ENCODE measurements around the gene FGD4.
A peak's percentile ranks its signal among the peaks of the same experiment; 100 is the strongest.
"Not testable (repeated sequence)": the region's sequence is repeated elsewhere in the genome, so short reads cannot be mapped to it uniquely, and the experiment has no call there.

Gene FGD4

GRCh38 chr12:32561931-32562341 is 162.6 kb downstream of the FGD4 start:
- DNase-seq (ENCODE audit: low read depth, low spot score): no peak

- not testable (repeated sequence) for DNase-seq (ENCODE audit: low read depth, low spot score)
Measured at GRCh38 chr12:32562413-32562812, 163.1 kb downstream of the FGD4 start.

- no peak for DNase-seq (ENCODE audit: low read depth, low spot score)
Measured at GRCh38 chr12:32566663-32567295, 167.4 kb downstream of the FGD4 start.

GRCh38 chr12:32567296-32567674 is 167.9 kb downstream of the FGD4 start:
- no peak for DNase-seq (ENCODE audit: low read depth, low spot score)

GRCh38 chr12:32568228-32568627 is 168.9 kb downstream of the FGD4 start:
- no peak for DNase-seq (ENCODE audit: low read depth, low spot score)

- DNase-seq (ENCODE audit: low read depth, low spot score): no peak
Measured at GRCh38 chr12:32569259-32569658, 169.9 kb downstream of the FGD4 start.

GRCh38 chr12:32574585-32574984 is 175.2 kb downstream of the FGD4 start:
- DNase-seq (ENCODE audit: low read depth, low spot score): no peak

- DNase-seq (ENCODE audit: low read depth, low spot score): no peak
Measured at GRCh38 chr12:32577328-32577727, 178.0 kb downstream of the FGD4 start.

- DNase-seq (ENCODE audit: low read depth, low spot score): peak; percentile 32
Measured at GRCh38 chr12:32583534-32583933, 184.2 kb downstream of the FGD4 start.

GRCh38 chr12:32585680-32586079 is 186.3 kb downstream of the FGD4 start:
- DNase-seq (ENCODE audit: low read depth, low spot score): no peak

- DNase-seq (ENCODE audit: low read depth, low spot score): no peak
Measured at GRCh38 chr12:32586390-32586789, 187.0 kb downstream of the FGD4 start.

GRCh38 chr12:32587581-32588495 is 188.5 kb downstream of the FGD4 start:
- DNase-seq (ENCODE audit: low read depth, low spot score): no peak

- no peak for DNase-seq (ENCODE audit: low read depth, low spot score)
Measured at GRCh38 chr12:32588604-32589003, 189.2 kb downstream of the FGD4 start.

GRCh38 chr12:32589165-32589865 is 190.0 kb downstream of the FGD4 start:
- no peak for DNase-seq (ENCODE audit: low read depth, low spot score)

- DNase-seq (ENCODE audit: low read depth, low spot score): no peak
Measured at GRCh38 chr12:32595251-32595650, 195.9 kb downstream of the FGD4 start.

GRCh38 chr12:32596030-32596429 is 196.7 kb downstream of the FGD4 start:
- no peak for DNase-seq (ENCODE audit: low read depth, low spot score)

- DNase-seq (ENCODE audit: low read depth, low spot score): no peak
Measured at GRCh38 chr12:32598688-32599087, 199.3 kb downstream of the FGD4 start.

- no peak for DNase-seq (ENCODE audit: low read depth, low spot score)
Measured at GRCh38 chr12:32600681-32601080, 201.3 kb downstream of the FGD4 start.

GRCh38 chr12:32603071-32603470 is 203.7 kb downstream of the FGD4 start:
- no peak for DNase-seq (ENCODE audit: low read depth, low spot score)

GRCh38 chr12:32603858-32604257 is 204.5 kb downstream of the FGD4 start:
- peak; percentile 21 for DNase-seq (ENCODE audit: low read depth, low spot score)

GRCh38 chr12:32604565-32604964 is 205.2 kb downstream of the FGD4 start:
- DNase-seq (ENCODE audit: low read depth, low spot score): no peak

GRCh38 chr12:32605326-32606095 is 206.2 kb downstream of the FGD4 start:
- no peak for DNase-seq (ENCODE audit: low read depth, low spot score)

Measured in brain pericyte (primary cell).